Mesenchymal stem cell (in vitro differentiated cells and primary cell): Measurements from ENCODE around the gene HIF3A. TPM values are rescaled to one million over a fixed set of nuclear protein-coding genes. Genes with fewer than 3 reads are reported as not detected.

Experiments used
- DNase-seq: peaks from one replicate; pipeline ENCODE4 v3.0.0-alpha.2; 2013
- H2AFZ ChIP-seq: one replicate; pipeline ENCODE4 v1.6.1; 2013; ENCODE audit warnings: low read depth, mild to moderate bottlenecking, control low read depth, inconsistent platforms, low read length, moderate library complexity
- H2AK5ac ChIP-seq: 2 replicates; pipeline ENCODE4 v1.6.1; 2013; ENCODE audit warnings: low read length, moderate library complexity, mild to moderate bottlenecking, inconsistent platforms; ENCODE audit not compliant: severe bottlenecking
- H2BK120ac ChIP-seq: one replicate; pipeline ENCODE4 v1.6.1; 2013; ENCODE audit warnings: low read depth, mild to moderate bottlenecking, inconsistent platforms, low read length, moderate library complexity
- H2BK12ac ChIP-seq, 2 experiments: one replicate each; pipeline ENCODE4 v1.6.1; 2013; ENCODE audit warnings: inconsistent platforms in 2 of 2, low read length in 2 of 2, mild to moderate bottlenecking in 2 of 2, moderate library complexity in 2 of 2, control low read depth in 1 of 2
- H2BK15ac ChIP-seq: one replicate; pipeline ENCODE4 v1.6.1; 2013; ENCODE audit warnings: mild to moderate bottlenecking, low read depth, inconsistent platforms; ENCODE audit not compliant: poor library complexity, severe bottlenecking
- H2BK5ac ChIP-seq: 2 replicates; pipeline ENCODE4 v1.6.1; 2013; ENCODE audit warnings: low read depth, mild to moderate bottlenecking, low read length, control low read depth, inconsistent platforms; ENCODE audit not compliant: poor library complexity, severe bottlenecking
- H3K14ac ChIP-seq, 2 experiments: one replicate each; pipeline ENCODE4 v1.6.1; 2013; ENCODE audit warnings: inconsistent platforms in 2 of 2, low read length in 2 of 2, control low read depth in 1 of 2, mild to moderate bottlenecking in 1 of 2, moderate library complexity in 1 of 2
- H3K18ac ChIP-seq, 2 experiments: one replicate each; pipeline ENCODE4 v1.6.1; 2013; ENCODE audit warnings: inconsistent platforms in 2 of 2, low read length in 2 of 2, control low read depth in 1 of 2, low read depth in 1 of 2, mild to moderate bottlenecking in 1 of 2
- H3K23ac ChIP-seq, 2 experiments: one replicate each; pipeline ENCODE4 v1.6.1; 2013; ENCODE audit warnings: inconsistent platforms in 2 of 2, low read length in 2 of 2, mild to moderate bottlenecking in 2 of 2, moderate library complexity in 2 of 2, control low read depth in 1 of 2
- H3K27ac ChIP-seq: 2 replicates; pipeline ENCODE4 v1.5.1; 2013; ENCODE audit warnings: mild to moderate bottlenecking, moderate library complexity, low read length, control low read depth, inconsistent platforms; ENCODE audit not compliant: poor library complexity, severe bottlenecking
- H3K27me3 ChIP-seq, 2 experiments: 2 replicates each; pipeline versions ENCODE4 v1.6.1 to v1.7.0; 2013; ENCODE audit warnings: low read length in 2 of 2, mild to moderate bottlenecking in 2 of 2, moderate library complexity in 2 of 2, control low read depth in 1 of 2, inconsistent platforms in 1 of 2; ENCODE audit not compliant: control insufficient read depth in 1 of 2, insufficient read depth in 1 of 2
- H3K36me3 ChIP-seq, 2 experiments: 2 replicates each; pipeline versions ENCODE4 v1.6.1 to v1.7.0; 2013; ENCODE audit warnings: low read length in 2 of 2, control low read depth in 1 of 2, inconsistent platforms in 1 of 2, low read depth in 1 of 2, mild to moderate bottlenecking in 1 of 2; ENCODE audit not compliant: insufficient read depth in 2 of 2, control insufficient read depth in 1 of 2
- H3K4ac ChIP-seq, 2 experiments: one replicate each; pipeline ENCODE4 v1.6.1; 2013; ENCODE audit warnings: inconsistent platforms in 2 of 2, low read length in 2 of 2, mild to moderate bottlenecking in 2 of 2, moderate library complexity in 2 of 2, control low read depth in 1 of 2, low read depth in 1 of 2
- H3K4me1 ChIP-seq: 2 replicates; pipeline ENCODE4 v1.6.1; 2013; ENCODE audit warnings: low read depth, low read length, control low read depth; ENCODE audit not compliant: control insufficient read depth, insufficient read depth
- H3K4me2 ChIP-seq: 2 replicates; pipeline ENCODE4 v1.6.1; 2013; ENCODE audit warnings: low read length, mild to moderate bottlenecking, inconsistent platforms; ENCODE audit not compliant: poor library complexity, severe bottlenecking
- H3K4me3 ChIP-seq, 2 experiments: 2 replicates each; pipeline versions ENCODE4 v1.5.1 to v1.7.0; 2013; ENCODE audit warnings: low read length in 2 of 2, mild to moderate bottlenecking in 2 of 2, control low read depth in 1 of 2, low read depth in 1 of 2; ENCODE audit not compliant: insufficient read depth in 1 of 2
- H3K79me1 ChIP-seq: replicated peaks from 2 replicates; pipeline ENCODE4 v1.6.1; 2013; ENCODE audit warnings: mild to moderate bottlenecking, control low read depth, low read length, inconsistent platforms; ENCODE audit not compliant: poor library complexity, severe bottlenecking
- H3K9ac ChIP-seq: 2 replicates; pipeline ENCODE4 v1.7.0; 2013; ENCODE audit warnings: mild to moderate bottlenecking, low read length, moderate library complexity
- H3K9me3 ChIP-seq: 2 replicates; pipeline ENCODE4 v1.7.0; 2013; ENCODE audit warnings: mild to moderate bottlenecking, low read length; ENCODE audit not compliant: control insufficient read depth
- H4K8ac ChIP-seq: one replicate; pipeline ENCODE4 v1.6.1; 2013; ENCODE audit warnings: inconsistent platforms, mild to moderate bottlenecking, low read length, moderate library complexity
- H4K91ac ChIP-seq: one replicate; pipeline ENCODE4 v1.6.1; 2013; ENCODE audit warnings: mild to moderate bottlenecking, low read length, inconsistent platforms
- WGBS: methylation state at CpG from one replicate; pipeline ENCODE4 v1.1.7; 2013; ENCODE audit warnings: mixed read lengths; 5-methylcytosine and 5-hydroxymethylcytosine counted together
- small RNA-seq: library from polyadenylated mRNA; stranded (forward); fragments of <200 nt; extraction: miRNeasy Mini kit (QIAGEN cat#:217004); gene quantifications from one replicate; pipeline ENCODE3, GENCODE V24; 2013; ENCODE audit warnings: low read depth

HIF3A gene

DNA sequence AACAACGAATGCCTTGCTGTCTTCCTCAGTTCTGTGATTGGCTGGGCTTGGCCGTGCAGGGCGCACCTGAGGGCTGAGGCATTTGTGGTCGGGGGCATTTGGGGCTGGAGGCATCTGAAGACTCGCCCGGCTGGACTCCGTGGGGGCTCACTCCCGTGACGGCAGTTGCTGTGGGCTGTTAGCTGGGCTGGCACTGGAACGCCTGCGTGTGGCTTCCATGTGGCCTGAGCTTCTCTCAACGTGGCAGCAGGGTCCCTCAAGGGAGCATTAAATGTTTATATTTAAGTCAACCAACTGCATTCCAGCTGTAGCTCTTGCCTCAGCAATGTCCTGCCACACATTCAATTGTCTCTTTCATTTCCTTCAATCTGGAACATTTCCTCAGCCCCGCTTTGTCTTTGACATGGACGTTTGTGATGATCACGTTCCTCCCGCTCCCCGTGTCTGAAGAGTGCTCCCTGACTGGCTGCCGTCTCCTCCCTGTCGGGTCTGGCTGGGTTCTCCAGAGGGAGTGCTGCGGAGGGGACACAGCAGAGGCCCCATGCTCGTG lies 95.5 kb downstream of the HIF3A start:
- H3K4me1 ChIP-seq, result peaks cover 10% of the 10 kb centered on the region

DNA sequence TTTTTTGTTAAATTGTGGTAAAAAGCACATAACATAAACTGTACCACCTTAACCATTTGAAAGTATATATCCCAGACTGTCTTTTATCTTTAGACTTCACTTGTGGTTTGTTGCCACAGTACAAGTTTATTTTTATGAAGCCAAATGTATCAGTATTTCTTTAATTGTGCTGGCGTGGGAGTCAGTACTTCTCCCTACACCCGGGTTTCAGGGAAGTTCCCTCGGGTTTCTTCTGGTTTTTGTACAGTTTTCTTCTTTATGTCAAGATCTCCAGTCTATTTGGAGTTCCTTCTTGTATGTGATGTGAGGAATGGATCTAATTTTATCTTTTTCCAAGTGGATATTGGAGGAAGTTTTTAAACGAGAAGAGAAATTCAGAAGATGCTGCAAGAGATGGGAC lies 96.0 kb downstream of the HIF3A start:
- Histone ChIP-seq H2BK15ac (no peak overlapping the region), H3K27me3 (no peaks in the 10 kb centered on the region), H3K23ac (no peak overlapping the region), H2AFZ (no peak overlapping the region), H2BK120ac (peak overlapping the region; percentile 77), H3K79me1 (peaks cover 18% of the 10 kb centered on the region), H2BK5ac (no peak overlapping the region), H4K8ac (peak overlapping the region; percentile 93), H3K14ac (no peak overlapping the region), H3K4me1 (peaks cover 10% of the 10 kb centered on the region), H3K4ac (peak overlapping the region in 1 of 2 experiments; percentile 2), H3K36me3 (peaks cover 51 to 60% of the 10 kb centered on the region in 2 experiments), H4K91ac (no peak overlapping the region), H3K9ac (peak overlapping the region; percentile 72), H3K27ac (no peak overlapping the region), H3K4me3 (peak overlapping the region in 1 of 2 experiments; percentile 59), H2AK5ac (no peak overlapping the region), H2BK12ac (peak overlapping the region in 1 of 2 experiments; percentile 80), H3K9me3 (peaks cover 7% of the 10 kb centered on the region), H3K4me2 (no peak overlapping the region), H3K18ac (peak overlapping the region; percentile 58 to 84)
- DNase-seq, result no peak
- WGBS, result 81% methylated on average over 3 of the region's 4 CpGs

More for the DNA sequence above, 95.5 kb downstream of the HIF3A start:
- Histone ChIP-seq H3K9me3 (peaks cover 7% of the 10 kb centered on the region), H2BK120ac (peak overlapping the region; percentile 77), H2AFZ (no peak overlapping the region), H3K4ac (peak overlapping the region; percentile 2 to 35), H2BK12ac (peak overlapping the region; percentile 79 to 80), H3K4me2 (no peak overlapping the region), H3K27ac (no peak overlapping the region), H3K36me3 (peaks cover 56 to 65% of the 10 kb centered on the region in 2 experiments), H2BK15ac (peak overlapping the region; percentile 90), H3K4me3 (peak overlapping the region in 1 of 2 experiments; percentile 59), H3K14ac (no peak overlapping the region), H3K18ac (peak overlapping the region; percentile 31 to 89), H4K91ac (peak overlapping the region; percentile 92), H2BK5ac (no peak overlapping the region), H3K9ac (peak overlapping the region; percentile 72), H4K8ac (peak overlapping the region; percentile 93), H3K27me3 (no peaks in the 10 kb centered on the region), H3K79me1 (peaks cover 21% of the 10 kb centered on the region), H3K23ac (no peak overlapping the region), H2AK5ac (no peak overlapping the region)
- peak; percentile 90 for DNase-seq
- 15% methylated on average over 18 of the region's 21 CpGs for WGBS

Small RNAs within 50 kb of the gene (small RNA-seq; reads per million reads assigned to genes)
- not detected for gene RNU6-924P
